ENCODE results near the gene FBLN1.
"Not testable (repeated sequence)": the region's sequence is repeated elsewhere in the genome, so short reads cannot be mapped to it uniquely, and the experiment has no call there.

FBLN1 gene

GRCh38 chr22:45550891-45551290, 48.2 kb downstream of the FBLN1 start:
- no peak for TF ChIP-seq CTCF (conservative IDR thresholded peaks at IDR 0.05)
- H3K27ac ChIP-seq: no peak overlapping the region

- no peak for TF ChIP-seq CTCF (conservative IDR thresholded peaks at IDR 0.05)
- H3K27ac ChIP-seq: no peak overlapping the region
Observed at GRCh38 chr22:45551310-45552016, 48.8 kb downstream of the FBLN1 start.

- no peak for TF ChIP-seq CTCF (conservative IDR thresholded peaks at IDR 0.05)
- no peak overlapping the region for H3K27ac ChIP-seq
Observed at GRCh38 chr22:45552017-45552411, 49.3 kb downstream of the FBLN1 start.

GRCh38 chr22:45552580-45553350, 50.1 kb downstream of the FBLN1 start:
- TF ChIP-seq CTCF (conservative IDR thresholded peaks at IDR 0.05): no peak
- H3K27ac ChIP-seq: no peak overlapping the region

GRCh38 chr22:45553351-45554039, 50.8 kb downstream of the FBLN1 start:
- TF ChIP-seq CTCF (conservative IDR thresholded peaks at IDR 0.05): peak; percentile 71

DNA sequence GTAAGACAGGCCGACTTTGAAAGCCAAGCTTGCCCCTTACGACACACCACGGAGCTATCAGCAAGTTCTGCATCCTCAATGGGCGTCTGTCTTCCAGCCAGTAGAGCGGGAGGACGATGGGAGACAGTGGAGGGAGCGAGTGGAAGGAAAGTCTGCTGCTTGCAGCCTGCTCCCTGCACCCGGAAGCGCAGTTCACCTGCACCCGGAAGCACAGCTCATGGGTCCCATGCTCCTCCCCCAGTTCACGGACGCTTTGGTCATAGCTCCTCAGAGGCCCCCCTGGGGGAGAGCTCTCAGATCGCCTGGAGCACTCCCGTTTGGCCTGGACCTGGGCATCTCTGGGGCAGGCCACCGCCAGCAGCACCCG, 51.3 kb downstream of the FBLN1 start:
- H3K27ac ChIP-seq: no peak overlapping the region; the same call in 1 of the 2 replicates
- peak; percentile 30 for TF ChIP-seq CTCF (conservative IDR thresholded peaks at IDR 0.05)

More at GRCh38 chr22:45553351-45554039, 50.8 kb downstream of the FBLN1 start:
- no peak overlapping the region; the same call in 1 of the 2 replicates for H3K27ac ChIP-seq

DNA sequence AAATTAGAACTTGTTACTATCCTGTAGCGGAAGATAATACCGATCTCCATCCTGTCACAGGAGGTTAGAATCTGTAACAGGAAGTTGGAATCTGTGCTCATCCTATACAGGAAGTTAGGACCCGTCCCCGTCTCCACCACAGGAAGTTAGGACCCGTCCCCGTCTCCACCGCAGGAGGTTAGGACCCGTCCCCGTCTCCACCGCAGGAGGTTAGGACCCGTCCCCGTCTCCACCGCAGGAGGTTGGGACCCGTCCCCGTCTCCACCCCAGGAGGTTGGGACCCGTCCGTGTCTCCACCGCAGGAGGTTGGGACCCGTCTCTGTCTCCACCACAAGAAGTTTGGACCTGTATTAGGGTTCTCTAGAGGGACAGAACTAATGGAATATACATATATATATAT, 52.2 kb downstream of the FBLN1 start:
- TF ChIP-seq CTCF (conservative IDR thresholded peaks at IDR 0.05): no peak
- H3K27ac ChIP-seq: no peak overlapping the region

DNA sequence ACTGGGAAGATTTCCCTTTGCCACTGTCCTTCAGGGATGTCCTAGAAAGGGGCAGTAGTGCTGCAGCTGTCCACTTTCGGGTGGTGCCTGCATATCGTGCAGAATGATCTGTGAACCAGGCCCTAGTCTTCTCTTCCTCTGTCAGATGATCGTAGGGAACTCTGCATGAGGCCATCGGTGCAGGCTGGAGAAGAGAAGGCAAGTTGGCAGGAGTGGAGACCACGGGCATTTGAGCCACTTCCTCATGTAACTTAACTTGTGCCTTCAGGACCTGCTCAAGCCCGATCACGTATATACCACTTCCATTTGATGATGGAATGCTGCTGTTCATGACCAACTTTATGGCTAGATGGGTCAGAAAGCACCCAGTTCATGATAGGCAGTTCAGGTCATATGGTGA, 55.2 kb downstream of the FBLN1 start:
- not testable (repeated sequence) for H3K27ac ChIP-seq

- H3K27ac ChIP-seq: not testable (repeated sequence)
Observed at GRCh38 chr22:45560092-45560491, 57.4 kb downstream of the FBLN1 start.

GRCh38 chr22:45560761-45561160, 58.1 kb downstream of the FBLN1 start:
- not testable (repeated sequence) for H3K27ac ChIP-seq
